ENCODE data around the gene CLDN12.

GRCh38 chr7:90383861-90384260 lies 19.4 kb upstream of the CLDN12 start:
- TF ChIP-seq CTCF (conservative IDR thresholded peaks at IDR 0.05; ENCODE audit: low read length) (no peak), EZH2phosphoT487 (IDR thresholded peaks at IDR 0.05; ENCODE audit: borderline replicate concordance) (no peak)

All from Loucy (cell line).